Breast epithelium (tissue), 4 donors: Measurements from ENCODE around the gene LRRIQ1. TPM values are rescaled to one million over a fixed set of nuclear protein-coding genes. Genes with fewer than 3 reads are reported as not detected.
"Not testable (repeated sequence)": the region's sequence is repeated elsewhere in the genome, so short reads cannot be mapped to it uniquely, and the experiment has no call there.

Experiments used
- DNase-seq, 2 donors: peaks; one replicate each; pipeline ENCODE4 v3.0.0-alpha.2; 2019; ENCODE audit warnings: low spot score in 2 of 2
- H3K27ac ChIP-seq, 2 donors: fragments of 200-600 bp; sonication (generic) in 1 of 2; one replicate each; pipeline ENCODE4 v1.5.1; 2016 to 2019; ENCODE audit warnings: mild to moderate bottlenecking in 1 of 2
- H3K27me3 ChIP-seq, 2 donors: fragments of 200-600 bp; sonication (generic) in 1 of 2; one replicate each; pipeline versions ENCODE4 v1.5.1 to v1.6.0; 2017 to 2019; ENCODE audit warnings: control low read depth in 1 of 2, mild to moderate bottlenecking in 1 of 2
- H3K36me3 ChIP-seq: fragments of 200-600 bp; one replicate; pipeline ENCODE4 v1.5.1; 2019
- H3K4me1 ChIP-seq, 2 donors: fragments of 200-600 bp; sonication (generic); one replicate each; pipeline ENCODE4 v1.5.1; 2016 to 2019; ENCODE audit warnings: control low read depth in 1 of 2
- H3K4me3 ChIP-seq, 3 donors: fragments of 200-600 bp; sonication (generic); 1 replicate in 2 of 3; 2 replicates in 1 of 3; pipeline ENCODE4 v1.5.1; 2016 to 2019; ENCODE audit warnings: mild to moderate bottlenecking in 3 of 3, moderate library complexity in 2 of 3
- H3K9me3 ChIP-seq, 2 donors: fragments of 200-600 bp; sonication (generic) in 1 of 2; one replicate each; pipeline ENCODE4 v1.5.1; 2016 to 2019; ENCODE audit warnings: control low read depth in 1 of 2
- CTCF ChIP-seq, 3 donors: fragments of 450-650 bp; IDR thresholded peaks; one replicate each; pipeline ENCODE4 v1.5.1; 2016 to 2017; ENCODE audit warnings: antibody characterized with exemption in 3 of 3, mild to moderate bottlenecking in 3 of 3, moderate library complexity in 3 of 3
- POLR2A ChIP-seq: fragments of 450-650 bp; IDR thresholded peaks from one replicate; pipeline ENCODE4 v1.6.1; 2016; ENCODE audit warnings: antibody characterized with exemption, mild to moderate bottlenecking, moderate library complexity
- POLR2AphosphoS5 ChIP-seq, 3 donors: sonication (generic); formaldehyde crosslinking; IDR thresholded peaks; one replicate each; pipeline ENCODE4 v1.6.1; 2017; ENCODE audit warnings: antibody characterized with exemption in 3 of 3
- intact Hi-C: fragments of 100-400 bp; cut with DNase I; formaldehyde crosslinking; loops from one replicate; pipeline ENCODE4 v1.15.1; 2023; ENCODE audit warnings: low total_unique reads
- total RNA-seq, 3 donors: library from RNA; depleted of rRNA; stranded (reverse); fragments of >200 nt; gene quantifications; one replicate each; pipeline ENCODE4 v1.1.0, GENCODE V29; 2016

Gene LRRIQ1
- total RNA-seq, 3 donors from 2014 or later: 0.16 to 1.5 (median 0.66) TPM

DNA sequence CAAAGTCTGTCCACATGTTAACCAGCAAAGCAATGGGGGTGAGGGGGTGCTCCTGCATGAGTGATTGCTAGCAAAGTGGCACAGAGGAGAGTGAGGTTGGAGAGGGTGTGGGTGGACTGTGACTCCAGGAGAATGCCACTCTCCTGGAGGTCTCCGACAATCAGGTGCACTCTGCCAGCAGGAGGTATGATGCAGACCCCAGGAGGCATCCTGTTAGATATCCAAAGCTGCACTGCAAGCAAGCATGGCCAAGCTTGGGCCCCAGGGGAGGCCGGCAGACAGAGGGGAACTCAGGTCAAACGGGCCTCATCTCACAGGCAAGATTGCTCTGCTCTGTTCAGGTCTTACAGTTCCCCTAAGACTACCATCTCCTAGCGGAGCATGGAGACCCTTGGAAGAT lies 170.4 kb downstream of the LRRIQ1 start:
- TF ChIP-seq POLR2A (no peak), CTCF (IDR thresholded peaks at IDR 0.05) (no peak), POLR2AphosphoS5 (IDR thresholded peaks at IDR 0.05) (no peak)
- no peak for DNase-seq
- Histone ChIP-seq H3K4me3 (no peak overlapping the region), H3K9me3 (peaks cover 8 to 13% of the 10 kb centered on the region in 2 donors), H3K36me3 (no peaks in the 10 kb centered on the region), H3K4me1 (no peaks in the 10 kb centered on the region), H3K27me3 (no peaks in the 10 kb centered on the region), H3K27ac (no peak overlapping the region)
- intact Hi-C loops: no loop called here

GRCh38 chr12:85224339-85224738 lies 188.2 kb downstream of the LRRIQ1 start:
- DNase-seq, H3K27ac ChIP-seq, intact Hi-C loops, H3K27me3 ChIP-seq, H3K9me3 ChIP-seq, H3K36me3 ChIP-seq, H3K4me1 ChIP-seq, H3K4me3 ChIP-seq: not testable (repeated sequence)

GRCh38 chr12:85225501-85225900 lies 189.3 kb downstream of the LRRIQ1 start:
- Histone ChIP-seq H3K36me3 (no peaks in the 10 kb centered on the region), H3K9me3 (no peaks in the 10 kb centered on the region), H3K27me3 (no peaks in the 10 kb centered on the region), H3K4me1 (no peaks in the 10 kb centered on the region), H3K4me3 (no peak overlapping the region), H3K27ac (no peak overlapping the region)
- intact Hi-C loops: no loop called here
- TF ChIP-seq CTCF (IDR thresholded peaks at IDR 0.05) (no peak), POLR2A (no peak), POLR2AphosphoS5 (IDR thresholded peaks at IDR 0.05) (no peak)
- DNase-seq: no peak

- intact Hi-C loops: no loop called here
- no peak for TF ChIP-seq CTCF (IDR thresholded peaks at IDR 0.05)
- no peak for TF ChIP-seq POLR2A
- TF ChIP-seq POLR2AphosphoS5 (IDR thresholded peaks at IDR 0.05): no peak
- H3K4me1 ChIP-seq: no peaks in the 10 kb centered on the region
Observed at GRCh38 chr12:85237327-85237726, 201.2 kb downstream of the LRRIQ1 start.

DNA sequence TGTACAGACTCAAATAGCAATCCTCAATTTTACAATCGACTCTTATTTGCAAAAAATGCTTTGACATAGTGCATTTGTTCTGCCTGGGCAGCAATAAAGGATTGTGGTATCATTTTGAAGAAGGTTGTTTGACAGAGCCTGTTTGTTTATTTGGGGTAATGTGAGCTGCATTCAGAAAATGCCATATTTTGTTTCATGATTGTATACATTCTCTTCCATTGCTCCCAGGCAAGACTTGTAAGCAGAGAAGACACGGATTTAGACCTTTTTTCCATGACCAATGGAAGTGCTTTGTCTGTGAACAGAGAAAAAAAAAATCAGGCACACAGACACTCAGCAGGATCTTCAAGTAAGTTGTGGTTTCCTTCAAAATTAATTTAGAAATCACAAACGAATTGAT lies 208.4 kb downstream of the LRRIQ1 start:
- no peak for DNase-seq
- no peak for TF ChIP-seq CTCF (IDR thresholded peaks at IDR 0.05)
- TF ChIP-seq POLR2A: no peak
- no peak for TF ChIP-seq POLR2AphosphoS5 (IDR thresholded peaks at IDR 0.05)
- Histone ChIP-seq H3K9me3 (no peaks in the 10 kb centered on the region), H3K27me3 (no peaks in the 10 kb centered on the region), H3K4me1 (no peaks in the 10 kb centered on the region), H3K27ac (no peak overlapping the region), H3K36me3 (no peaks in the 10 kb centered on the region), H3K4me3 (no peak overlapping the region)
- intact Hi-C loops: no loop called here

More at GRCh38 chr12:85237327-85237726, 201.2 kb downstream of the LRRIQ1 start:
- H3K27ac ChIP-seq: no peak overlapping the region
- no peaks in the 10 kb centered on the region for H3K36me3 ChIP-seq
- H3K27me3 ChIP-seq: no peaks in the 10 kb centered on the region
- DNase-seq: no peak
- H3K9me3 ChIP-seq: no peaks in the 10 kb centered on the region
- H3K4me3 ChIP-seq: no peak overlapping the region

DNA sequence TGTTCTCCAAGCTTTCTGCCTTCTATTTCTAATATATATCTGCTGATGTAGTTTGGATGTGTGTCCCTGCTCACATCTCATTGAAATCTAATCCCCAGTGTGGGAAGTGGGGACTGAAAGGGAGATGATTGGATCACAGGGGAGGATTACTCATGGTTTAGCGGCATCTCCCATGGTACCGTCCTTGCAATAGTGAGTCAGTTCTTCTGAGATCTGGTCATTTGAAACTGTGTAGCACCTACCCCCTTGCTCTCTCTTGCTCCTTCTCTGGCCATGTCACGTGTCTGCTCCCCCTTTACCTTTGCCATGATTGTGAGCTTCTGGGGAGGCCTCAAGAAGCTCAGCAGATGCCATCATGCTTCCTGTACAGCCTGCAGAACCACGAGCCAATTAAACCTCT lies 217.7 kb downstream of the LRRIQ1 start:
- no peaks in the 10 kb centered on the region for H3K27me3 ChIP-seq
- DNase-seq: no peak
- intact Hi-C loops: no loop called here

More for the DNA sequence above, 217.7 kb downstream of the LRRIQ1 start:
- H3K4me1 ChIP-seq: no peaks in the 10 kb centered on the region
- H3K27ac ChIP-seq: no peak overlapping the region
- no peaks in the 10 kb centered on the region for H3K9me3 ChIP-seq
- no peak for TF ChIP-seq CTCF (IDR thresholded peaks at IDR 0.05)
- no peak for TF ChIP-seq POLR2A
- no peak for TF ChIP-seq POLR2AphosphoS5 (IDR thresholded peaks at IDR 0.05)
- no peaks in the 10 kb centered on the region for H3K36me3 ChIP-seq
- H3K4me3 ChIP-seq: no peak overlapping the region
